Measurements from ENCODE around the gene GTPBP1.
A peak's percentile ranks its signal among the peaks of the same experiment; 100 is the strongest.

GTPBP1 gene

DNA sequence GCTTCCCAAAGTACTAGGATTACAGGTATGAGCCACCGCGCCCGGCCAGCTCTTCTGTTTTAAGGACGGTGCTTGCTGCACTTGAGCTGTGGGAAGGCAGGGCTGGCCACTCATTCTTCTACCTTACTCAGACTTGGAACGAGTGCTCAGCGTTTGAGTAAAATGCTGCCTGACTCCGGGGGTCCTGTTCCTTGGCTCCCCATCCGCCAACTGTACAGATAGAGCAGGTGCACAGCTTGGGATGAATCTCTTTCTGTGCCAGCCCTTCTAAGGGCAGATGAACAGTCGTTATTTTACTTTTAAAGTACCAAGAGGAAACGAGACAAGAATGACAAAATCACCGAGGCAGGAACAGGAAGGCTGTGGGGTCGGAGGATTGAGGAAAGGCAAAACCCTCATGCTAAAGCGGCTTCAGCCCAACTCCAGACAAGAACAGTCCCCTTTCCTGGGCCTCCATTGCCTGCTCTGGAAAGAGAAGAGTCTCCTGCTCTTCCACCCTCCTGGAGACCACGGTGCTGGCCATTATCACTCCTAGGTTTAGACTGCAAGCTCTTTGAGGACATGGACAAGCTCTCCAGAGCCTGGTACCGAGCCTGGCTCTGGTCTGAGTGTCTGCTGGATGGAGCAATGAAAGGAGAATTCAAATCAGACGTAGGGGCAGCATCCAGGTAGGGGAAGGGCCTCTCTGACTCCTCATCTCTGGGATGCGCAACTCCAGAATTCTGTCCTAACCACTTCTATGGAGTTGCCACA lies 51.1 kb downstream of the GTPBP1 start:
- no peak for DNase-seq (ENCODE audit: low read depth in 3 of 3)

DNA sequence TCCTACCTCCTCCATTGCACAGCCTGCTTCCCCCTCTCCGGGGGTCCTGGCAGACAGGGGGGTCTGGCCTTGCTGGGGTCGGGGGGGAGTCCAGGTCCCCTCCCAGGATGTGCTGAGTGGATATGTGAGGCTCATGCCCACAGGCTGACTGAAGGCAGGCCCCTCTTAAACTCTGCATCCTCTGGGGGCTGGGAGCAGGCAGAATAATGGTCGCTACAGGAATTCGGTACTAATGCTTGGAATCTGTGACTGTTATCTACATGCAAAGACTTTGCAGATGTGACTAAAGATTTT lies 51.7 kb downstream of the GTPBP1 start:
- DNase-seq (ENCODE audit: low read depth in 3 of 3): no peak

DNA sequence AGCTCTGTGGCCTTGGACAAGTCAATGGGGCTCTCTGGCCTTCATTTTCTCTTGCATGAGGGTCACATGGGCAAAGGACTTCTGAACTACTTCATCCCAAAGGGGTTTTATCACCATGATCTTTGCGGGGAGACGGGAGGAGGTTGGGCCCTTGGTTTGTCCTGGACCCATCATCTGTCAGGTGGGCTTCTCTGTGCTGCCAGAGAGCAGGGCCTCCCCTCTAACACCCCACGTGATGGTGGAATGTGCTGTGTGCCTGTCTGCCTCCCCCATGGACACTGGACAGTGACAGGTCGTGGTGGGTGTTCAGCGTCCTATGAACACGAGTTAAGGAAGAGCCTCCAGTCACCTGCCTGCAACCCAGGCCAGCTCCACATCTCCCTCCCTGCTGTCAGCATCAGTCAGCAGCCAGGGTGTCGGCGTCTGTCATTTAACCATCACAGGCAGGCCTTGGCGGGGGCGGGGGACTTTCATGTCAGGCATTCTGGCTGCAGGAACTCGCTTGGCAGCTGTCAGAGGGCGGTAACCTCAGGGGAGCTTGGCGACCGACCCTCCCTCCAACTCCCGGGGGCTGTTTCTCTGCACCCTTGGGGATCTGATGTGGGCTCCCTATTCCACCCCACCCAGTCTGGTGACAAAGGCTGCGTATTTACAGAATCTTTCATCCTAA lies 52.7 kb downstream of the GTPBP1 start:
- DNase-seq (ENCODE audit: low read depth in 3 of 3): peak; percentile 56 to 67 (median 61)

DNA sequence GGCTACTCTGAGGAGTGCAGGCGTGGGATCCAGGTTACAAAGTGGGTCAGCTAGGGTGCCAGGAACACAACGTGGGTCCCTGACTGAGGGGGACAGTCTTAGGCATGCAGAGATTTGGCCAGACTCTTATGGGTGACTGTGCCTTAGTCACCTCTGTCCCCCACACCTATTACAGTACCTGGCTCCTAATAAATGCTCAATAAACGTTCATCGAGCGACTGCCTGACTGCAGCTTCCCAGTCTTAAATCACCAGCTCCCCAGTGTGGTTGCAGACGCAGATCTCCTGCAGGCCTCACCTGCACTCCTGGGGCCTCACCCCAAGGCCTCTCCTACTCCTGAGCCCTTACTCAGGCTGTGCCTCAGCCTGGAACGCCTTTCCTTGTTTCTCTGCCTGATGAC lies 53.3 kb downstream of the GTPBP1 start:
- DNase-seq (ENCODE audit: low read depth in 3 of 3): no peak

DNA sequence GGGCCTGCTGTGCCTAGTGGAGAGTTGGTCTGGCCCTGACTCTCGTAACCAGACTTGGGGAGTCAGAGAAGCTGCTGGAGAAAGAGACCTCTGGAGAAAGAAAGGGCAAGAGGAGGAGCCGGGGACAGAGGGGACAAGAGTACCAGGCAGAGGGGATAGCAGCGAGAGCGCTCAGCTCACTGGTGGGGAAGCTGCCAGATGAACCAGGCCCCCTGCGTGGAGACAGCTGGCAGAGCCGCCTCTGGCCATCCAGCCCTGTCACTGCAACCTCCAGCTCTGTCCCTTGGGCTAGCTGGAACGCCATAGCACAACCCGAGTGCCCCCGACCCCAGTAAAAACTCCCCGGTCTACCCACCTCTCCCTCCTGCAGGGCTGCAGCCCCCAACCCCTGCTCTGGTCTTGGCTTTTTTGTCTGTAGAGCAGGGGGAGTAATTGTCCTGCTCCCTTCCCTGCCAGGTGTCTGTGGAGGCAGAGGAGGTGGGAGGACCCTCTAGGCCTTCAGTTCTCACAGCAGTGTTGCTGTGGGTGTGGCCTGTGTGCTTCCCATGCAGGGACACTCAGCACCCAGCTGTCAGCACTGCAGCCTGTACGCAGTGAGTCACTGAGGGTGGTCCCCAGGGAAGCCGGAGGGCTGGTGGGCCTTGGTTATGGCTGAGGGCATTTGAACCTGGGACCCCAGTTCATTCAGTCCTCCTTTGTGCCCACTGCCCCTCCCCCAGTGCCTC lies 54.9 kb downstream of the GTPBP1 start:
- DNase-seq (ENCODE audit: low read depth in 3 of 3): no peak

DNA sequence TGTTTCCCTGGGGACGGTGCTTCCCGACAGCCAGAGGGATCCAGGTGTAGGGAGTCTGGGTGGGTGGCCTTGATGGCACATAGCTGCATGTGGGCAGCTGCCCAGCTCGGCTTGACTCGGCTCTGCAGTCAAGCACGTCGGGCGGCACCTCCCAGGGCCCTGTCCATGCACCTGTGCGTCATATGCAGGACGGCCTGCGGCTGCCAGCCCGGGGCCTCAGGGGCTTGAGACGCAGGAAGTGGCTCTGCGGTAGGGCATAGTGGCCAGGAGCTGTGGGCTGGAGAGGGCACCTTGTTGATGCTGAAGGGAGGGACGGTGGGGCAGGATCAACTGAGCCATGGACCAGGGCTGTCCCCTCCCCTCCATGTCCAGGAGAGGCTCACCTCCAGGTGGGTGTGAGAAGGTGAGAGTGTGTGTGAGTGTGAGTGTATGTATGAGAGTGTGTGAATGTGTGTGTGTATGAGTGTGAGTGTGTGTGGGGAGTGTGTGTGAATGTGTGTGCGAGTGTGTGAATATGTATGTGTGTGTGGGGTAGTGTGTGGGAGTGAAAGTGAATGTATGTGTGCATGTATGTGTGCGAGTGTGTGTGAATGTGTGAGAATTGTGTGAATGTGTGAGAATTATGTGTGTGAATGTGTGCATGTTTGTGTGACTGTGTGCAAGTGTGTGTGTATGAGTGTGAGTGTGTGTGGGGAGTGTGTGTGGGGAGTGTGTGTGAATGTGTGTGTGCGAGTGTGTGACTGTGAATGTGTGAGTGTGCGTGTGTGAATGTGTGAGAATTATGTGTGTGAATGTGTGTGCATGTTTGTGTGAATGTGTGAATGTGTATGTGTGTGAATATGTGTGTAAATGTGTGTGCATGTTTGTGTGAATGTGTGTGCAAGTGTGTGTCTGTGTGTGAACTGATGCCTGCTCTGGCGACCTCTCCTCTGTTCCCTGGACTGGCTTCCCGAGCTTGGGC lies 55.7 kb downstream of the GTPBP1 start:
- no peak for DNase-seq (ENCODE audit: low read depth in 3 of 3)

DNA sequence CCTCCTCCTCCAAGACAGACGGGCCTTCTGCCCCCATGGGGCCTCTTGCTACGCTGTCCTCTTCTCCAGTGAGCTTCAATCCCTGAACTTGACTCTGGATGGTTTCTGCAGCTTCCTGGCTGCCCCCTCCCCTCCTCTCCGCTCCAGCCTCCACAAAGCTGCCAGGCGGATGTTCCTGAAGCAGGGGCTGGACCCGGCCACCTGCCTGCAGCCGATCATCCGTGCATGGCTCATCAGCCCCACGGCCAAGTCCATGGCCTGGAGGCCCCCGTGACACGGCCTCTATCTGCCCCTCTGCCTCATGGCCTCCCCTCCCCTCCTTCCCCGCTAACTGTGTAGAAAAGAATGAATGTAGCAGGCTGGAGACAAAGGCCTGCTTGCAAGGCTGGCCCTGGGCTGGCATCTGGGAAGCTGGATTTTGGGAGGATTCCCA lies 56.8 kb downstream of the GTPBP1 start:
- no peak for DNase-seq (ENCODE audit: low read depth in 3 of 3)

DNA sequence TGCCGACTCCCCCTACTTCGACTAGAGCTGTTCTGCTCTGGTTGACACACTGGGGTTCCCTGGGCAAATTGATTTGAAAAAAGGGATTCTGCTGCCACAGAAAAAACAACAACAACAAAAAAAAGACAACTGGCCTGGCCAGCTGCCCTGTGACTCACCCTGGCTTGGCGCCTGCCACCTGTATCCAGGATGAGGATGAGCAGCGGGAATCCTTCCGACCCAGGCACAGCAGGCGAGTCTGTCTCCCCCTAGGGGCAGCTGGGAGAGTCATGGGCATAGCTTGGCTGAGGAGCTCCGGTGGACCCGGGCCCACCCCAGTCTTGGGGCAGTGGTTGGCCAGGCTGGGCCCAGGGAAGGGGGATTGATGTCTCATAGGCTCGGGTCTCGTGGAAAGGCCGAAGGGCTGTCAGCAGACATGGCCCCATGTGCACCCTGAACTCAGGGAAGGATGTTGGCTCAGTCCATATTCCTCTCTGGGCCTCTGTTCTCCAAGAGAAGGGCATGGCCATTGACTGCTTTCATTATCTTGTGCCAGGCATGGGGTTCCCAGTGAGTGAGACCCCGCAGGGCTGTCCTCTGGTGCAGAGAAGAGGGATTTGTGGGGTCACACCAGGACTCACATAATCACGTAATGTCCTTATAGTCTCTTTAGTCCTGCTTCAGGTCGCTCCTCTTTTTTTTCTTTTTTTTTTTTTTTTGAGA lies 60.5 kb downstream of the GTPBP1 start:
- DNase-seq (ENCODE audit: low read depth in 3 of 3): peak in 1 of 3 experiments; percentile 31

DNA sequence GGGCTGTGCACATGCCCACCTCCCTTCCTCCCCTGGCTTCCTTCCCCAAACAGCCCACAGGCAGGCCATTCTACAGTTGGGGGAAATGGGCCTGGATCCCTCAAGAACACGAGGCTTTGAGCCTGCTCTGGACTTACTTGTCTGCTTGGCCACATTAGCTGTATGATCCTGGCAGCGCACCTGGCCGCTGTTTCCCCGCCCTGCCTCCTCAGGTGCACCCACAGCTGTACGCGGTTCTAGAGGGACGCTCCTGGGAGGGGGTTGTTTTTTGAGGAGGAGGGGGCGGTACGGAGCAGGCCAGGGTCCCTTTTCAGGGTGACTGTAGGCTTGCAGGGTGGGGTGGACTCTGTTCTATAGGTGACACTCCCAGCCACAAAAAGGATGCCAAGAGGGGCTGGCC lies 61.6 kb downstream of the GTPBP1 start:
- DNase-seq (ENCODE audit: low read depth in 3 of 3): no peak

DNA sequence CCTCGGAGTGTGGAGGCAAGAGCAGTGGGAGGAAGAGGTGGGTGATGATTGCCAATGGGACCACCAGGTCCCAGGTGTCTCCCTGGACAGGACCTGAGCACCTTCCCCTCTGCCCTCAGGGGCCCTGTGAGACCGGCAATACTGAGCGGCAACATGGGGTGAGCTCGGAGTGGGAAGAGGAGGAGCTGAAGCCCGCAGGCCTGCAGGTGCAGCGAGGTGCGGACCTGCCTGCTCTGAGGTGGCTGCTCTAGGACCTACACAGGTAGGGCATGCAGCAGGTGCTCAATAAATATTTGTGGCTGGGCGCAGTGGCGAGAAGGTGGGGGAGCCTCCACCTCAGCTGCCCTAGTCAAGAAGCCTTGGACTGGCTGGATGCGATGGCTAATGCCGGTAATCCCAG lies 62.3 kb downstream of the GTPBP1 start:
- DNase-seq (ENCODE audit: low read depth in 3 of 3): no peak

DNA sequence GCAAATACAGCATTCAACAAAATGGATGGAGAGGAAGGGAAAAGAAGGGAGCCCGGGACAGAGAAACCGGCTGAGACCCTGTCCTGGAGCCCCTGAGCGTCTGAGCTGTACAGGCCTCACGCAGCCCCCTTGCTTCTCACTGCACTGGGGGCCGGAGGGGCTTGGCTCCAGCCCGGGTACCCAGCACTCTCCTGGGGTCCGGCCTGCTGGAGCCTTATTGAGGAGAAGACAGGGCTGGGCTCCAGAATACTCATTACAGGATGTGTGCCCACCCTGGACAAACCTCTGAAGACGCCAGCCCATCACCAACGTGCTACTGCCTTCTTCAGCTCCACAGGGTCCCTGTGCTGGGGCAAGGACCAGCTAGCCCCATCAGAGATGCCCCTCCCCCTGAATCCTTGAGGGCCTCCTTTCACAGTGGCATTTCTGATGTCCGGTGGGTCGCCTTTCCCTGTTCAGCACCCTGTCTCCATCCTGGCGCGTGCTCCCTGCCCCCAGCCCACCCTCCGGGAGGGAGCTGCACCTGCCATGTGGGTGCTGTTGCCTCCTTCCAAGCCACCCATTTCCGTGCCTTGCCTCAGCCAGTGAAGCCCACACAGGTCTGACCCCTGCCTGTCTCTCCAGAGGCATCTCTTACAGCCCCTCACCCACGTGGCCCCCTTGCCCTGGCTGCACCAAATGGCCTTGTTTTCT lies 64.7 kb downstream of the GTPBP1 start:
- DNase-seq (ENCODE audit: low read depth in 3 of 3): no peak

DNA sequence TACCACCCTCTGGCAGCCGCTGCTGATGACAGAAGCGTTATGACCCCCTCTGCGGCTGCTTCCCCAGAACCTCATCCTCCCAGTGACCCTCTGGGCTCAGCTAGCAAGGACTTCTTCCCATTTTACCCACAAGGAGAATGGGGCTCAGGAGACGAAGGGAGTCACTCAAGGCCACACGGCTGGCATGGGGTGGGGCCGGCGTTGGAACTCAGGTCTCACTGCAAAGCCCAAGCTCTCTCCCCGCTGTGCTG lies 66.8 kb downstream of the GTPBP1 start:
- no peak for DNase-seq (ENCODE audit: low read depth in 3 of 3)

DNA sequence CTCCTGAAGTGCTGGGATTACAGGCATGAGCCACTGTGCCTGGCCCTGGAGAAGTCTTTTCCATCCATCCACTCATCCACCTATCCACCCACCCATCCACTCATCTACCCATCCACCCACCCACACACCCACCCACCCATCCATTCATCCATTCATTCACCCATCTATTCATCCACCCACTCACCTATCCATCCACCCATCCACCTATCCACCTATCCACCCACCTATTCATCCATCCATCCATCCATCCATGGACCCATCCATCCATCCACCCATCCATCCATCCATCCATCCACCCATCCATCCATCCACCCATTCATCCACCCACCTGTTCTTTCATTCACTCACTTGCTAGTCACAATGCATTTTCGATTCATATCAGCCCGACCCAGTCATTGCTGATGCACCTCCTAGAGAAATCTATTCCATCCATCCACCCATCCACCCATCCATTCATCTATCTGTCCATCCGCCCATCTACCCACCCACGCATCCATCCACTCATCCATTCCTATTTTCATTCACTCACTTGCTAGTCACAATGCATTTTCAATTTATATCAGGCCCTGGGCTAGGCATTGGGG lies 67.7 kb downstream of the GTPBP1 start:
- DNase-seq (ENCODE audit: low read depth in 3 of 3): no peak

DNA sequence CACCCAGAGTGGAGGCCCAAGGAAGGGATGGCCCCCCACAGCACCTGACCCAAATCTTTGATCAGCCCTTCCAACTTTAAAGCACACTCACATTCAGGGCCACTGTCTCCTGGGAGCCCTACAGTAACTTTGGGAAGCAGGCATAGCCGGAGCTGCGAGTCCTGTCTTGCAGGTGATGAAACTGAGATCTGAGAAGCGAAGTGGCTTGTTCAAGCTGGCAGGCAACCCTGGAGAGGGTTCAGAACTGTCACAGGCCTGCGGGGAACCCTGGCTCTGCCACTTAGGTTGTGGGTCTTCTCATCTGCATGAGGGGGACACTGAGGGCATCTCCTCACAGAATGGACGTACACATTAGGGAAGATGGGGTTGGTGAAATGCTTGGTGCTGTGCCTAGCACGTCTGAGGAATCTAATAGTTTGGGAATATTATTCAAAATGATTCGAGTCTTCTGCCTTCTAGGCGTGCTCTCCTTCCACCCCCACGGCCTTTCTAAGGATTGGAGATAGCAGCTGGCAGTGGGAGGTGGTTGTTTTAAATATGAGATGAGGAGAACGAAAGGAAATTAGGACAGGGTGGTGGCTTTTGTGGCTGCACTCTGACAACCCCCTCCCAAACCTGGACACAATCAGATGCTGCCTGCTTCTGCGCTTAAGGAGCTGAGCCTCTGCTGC lies 68.9 kb downstream of the GTPBP1 start:
- DNase-seq (ENCODE audit: low read depth in 3 of 3): no peak

DNA sequence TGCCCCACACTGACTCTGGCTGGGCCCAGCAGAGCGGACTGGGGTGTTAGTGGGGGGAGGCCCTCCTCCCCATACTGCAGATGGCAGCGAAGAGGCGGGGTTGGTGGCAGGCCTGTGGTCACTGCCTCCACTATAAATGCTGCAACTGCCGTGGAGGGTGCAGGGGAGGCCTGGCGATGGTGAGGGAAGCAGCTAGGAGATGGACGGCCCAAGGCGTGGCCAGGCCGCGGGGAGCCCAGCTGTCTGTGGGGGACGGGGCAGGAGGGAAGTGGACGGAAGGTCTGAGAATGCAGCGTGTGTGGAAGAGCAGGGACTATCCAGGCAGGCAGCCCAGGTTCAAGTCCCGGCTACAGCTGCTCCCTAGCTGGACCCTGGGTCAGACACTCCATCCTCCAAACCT lies 69.9 kb downstream of the GTPBP1 start:
- DNase-seq (ENCODE audit: low read depth in 3 of 3): no peak

DNA sequence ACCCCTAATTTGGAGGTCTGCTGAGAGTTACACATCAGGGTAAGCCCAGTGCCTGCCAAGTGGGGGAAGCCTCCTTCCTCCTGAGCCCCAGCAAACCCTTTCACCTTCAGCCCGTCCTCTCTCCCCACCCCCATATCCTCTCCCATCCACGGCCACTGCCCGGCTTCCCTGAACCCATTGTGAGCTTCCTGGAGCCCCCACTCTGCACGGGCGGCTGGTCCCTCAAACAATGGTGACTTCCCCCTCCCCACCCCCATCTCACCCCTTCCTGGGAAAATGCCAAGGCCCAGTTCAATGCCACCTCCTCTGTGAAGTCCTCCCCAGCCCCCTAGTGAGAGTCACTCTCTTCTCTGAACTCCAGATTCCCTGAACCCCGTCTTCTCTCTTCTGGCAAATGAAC lies 70.3 kb downstream of the GTPBP1 start:
- DNase-seq (ENCODE audit: low read depth in 3 of 3): no peak

DNA sequence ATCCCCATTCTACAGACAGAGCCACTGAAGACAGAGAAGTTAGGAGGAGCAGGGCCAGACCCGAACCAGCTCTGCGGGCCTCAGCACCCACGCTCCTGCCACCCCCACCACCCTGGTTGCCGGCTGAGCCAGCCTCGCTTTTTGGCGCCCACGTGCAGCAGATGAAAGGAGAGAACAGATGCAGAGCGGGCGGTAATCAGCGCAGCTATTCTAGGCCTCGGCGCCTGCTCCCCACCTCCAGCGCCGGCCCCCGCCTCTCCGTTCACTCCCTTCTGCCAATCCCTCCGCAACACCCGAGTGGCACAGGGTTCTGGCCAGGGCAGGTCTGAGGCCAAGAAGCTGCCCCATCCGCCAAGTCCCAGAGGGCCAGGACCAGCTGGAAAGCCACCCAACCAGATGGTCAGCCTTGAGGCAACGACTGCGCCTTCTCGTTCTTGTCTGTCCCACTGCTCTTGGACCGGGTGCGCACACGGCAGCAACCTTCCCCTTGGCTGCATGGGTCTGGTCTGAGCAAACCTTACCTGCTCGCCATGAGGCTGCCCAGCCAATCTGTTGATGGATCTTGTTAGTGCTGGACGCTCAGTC lies 71.4 kb downstream of the GTPBP1 start:
- no peak for DNase-seq (ENCODE audit: low read depth in 3 of 3)

DNA sequence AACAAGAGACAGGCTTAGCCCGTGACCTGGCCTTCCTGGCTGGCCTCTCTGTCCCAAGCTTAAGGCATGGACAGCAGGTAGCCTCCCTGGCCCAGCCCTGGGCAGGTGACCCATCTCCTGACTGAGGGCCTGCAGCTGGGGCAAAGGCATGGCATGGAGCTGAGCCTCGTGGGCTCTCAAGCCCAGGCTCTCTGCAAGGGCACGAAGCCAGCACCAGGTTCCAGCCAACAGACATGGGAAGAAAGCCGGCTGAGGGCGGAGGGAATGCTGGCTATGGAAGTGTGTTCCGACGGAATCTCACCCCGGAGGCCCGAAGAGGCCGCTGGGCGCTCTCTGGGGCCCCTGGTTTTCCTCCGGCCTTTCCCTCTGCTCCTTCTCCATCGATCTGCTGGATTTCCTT lies 75.3 kb downstream of the GTPBP1 start:
- no peak for DNase-seq (ENCODE audit: low read depth in 3 of 3)

DNA sequence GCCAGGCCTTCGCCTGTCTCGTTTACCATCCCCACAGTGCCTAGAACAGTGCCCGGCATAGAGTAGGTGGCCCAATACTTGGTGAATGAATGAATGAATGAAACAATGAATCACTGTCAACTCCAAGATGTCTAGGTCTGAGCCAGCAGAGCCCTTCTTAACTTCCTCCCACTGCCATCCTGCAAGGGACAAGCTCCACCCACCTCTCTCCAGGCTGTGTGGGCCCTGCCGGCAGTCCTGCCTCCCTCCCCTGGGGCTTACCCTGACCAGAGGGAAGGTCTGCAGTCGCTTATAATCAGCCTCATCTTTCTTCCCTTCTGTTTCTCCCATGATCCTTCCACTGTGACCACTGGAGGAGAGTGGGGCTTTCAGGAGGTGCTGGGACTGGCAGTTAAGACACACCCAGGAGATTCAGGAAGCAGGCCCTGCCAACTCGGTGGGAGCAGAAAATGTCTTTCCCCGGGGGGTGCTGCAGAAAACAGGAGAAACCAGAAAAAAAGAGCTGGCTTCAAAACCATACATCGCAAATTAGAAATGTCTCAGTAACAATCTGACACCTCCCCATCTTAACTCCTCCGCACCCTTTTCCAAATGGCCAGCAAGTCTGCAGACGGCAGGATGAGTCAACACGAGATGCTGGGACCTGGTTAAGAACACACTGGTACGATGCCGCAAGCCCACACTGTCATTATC lies 76.8 kb downstream of the GTPBP1 start:
- DNase-seq (ENCODE audit: low read depth in 3 of 3): no peak

Data from stimulated activated CD4-positive, alpha-beta T cell treated with anti-CD3 and anti-CD28 coated beads, TNF-alpha, amount 100 ng/mL, for 4 hours (primary cell).